PC-3 (cell line): ENCODE results near the gene AXIN2.

Source experiments
- EZH2 ChIP-seq: fragments of 300-600 bp; sonication (generic); IDR thresholded peaks from one replicate; pipeline ENCODE4 v1.6.1; 2017; ENCODE audit warnings: antibody characterized with exemption, mild to moderate bottlenecking, low read length; ENCODE audit not compliant: unreplicated experiment
- EZH2phosphoT487 ChIP-seq: fragments of 300-600 bp; sonication (generic); IDR thresholded peaks from 2 replicates; pipeline ENCODE4 v1.6.1; 2018; ENCODE audit warnings: mild to moderate bottlenecking, antibody characterized with exemption, low read length, borderline replicate concordance

DNA sequence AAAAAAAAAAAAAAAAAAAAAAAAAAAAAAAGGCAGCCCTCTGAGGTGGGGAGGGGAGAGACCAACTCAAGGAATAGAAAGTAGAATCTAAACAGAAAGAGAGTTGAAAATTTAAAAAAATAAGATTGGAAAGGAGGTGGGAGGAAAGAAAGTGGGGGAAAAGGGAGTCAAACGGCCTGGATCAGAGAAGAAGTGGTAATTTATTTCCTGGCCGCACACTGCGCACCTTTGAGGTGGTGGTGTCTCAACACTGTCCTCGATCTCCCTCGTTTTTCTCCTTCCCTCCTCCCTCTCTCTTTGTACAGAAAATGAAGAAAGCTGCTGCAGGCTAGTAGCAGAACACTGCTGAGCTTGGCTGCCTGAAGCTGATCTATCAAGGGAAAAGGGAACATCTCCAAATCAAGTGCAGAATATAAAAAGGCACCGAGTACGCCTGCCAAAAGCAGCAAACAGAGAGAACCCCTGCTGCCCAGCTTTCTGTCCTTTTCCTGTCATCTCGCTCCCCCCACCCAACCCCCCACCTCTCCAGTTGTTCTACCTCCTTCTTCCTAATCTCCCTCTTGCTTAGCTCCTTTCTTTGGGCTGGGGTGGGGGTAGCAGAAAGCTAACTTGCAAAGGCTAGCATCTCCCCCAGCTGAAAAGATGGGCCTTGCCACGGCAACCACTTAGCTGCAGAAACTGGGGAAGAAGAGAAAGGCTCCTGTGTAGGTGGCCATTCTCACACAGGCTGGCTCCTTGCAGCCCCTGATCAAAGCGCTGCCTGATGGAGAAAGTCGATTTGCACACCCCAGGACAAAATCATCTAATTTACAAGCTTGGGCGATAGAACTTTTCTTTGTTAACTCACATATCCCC is 22.5 kb downstream of the AXIN2 start:
- no peak for TF ChIP-seq EZH2
- TF ChIP-seq EZH2phosphoT487, result no peak
